Stimulated activated memory B cell treated with anti-CD40 and anti-IgM and Interleukin-4, amounts not matched to agents 10 μg/mL and 1 μg/mL and 100 μg/mL, for 72 hours (primary cell): ENCODE results near the gene DOK7.

Experiments used
- ATAC-seq: fragments of 150-1000 bp; cut with Tn5 transposase; 2 replicates; pipeline ENCODE4 v1.10.0; 2021
- H3K27ac Mint-ChIP-seq: one replicate; pipeline ENCODE4 v1.8.0; 2022; ENCODE audit warnings: mild to moderate bottlenecking, mixed read lengths
- H3K27me3 Mint-ChIP-seq: one replicate; pipeline ENCODE4 v1.8.0; 2022; ENCODE audit warnings: mixed read lengths
- H3K36me3 Mint-ChIP-seq: one replicate; pipeline ENCODE4 v1.8.0; 2022; ENCODE audit warnings: mixed read lengths
- H3K4me1 Mint-ChIP-seq: one replicate; pipeline ENCODE4 v1.8.0; 2022; ENCODE audit warnings: mixed read lengths
- H3K4me3 Mint-ChIP-seq: one replicate; pipeline ENCODE4 v1.8.0; 2022; ENCODE audit warnings: mild to moderate bottlenecking, moderate library complexity, mixed read lengths
- H3K9me3 Mint-ChIP-seq: one replicate; pipeline ENCODE4 v1.8.0; 2022; ENCODE audit warnings: mixed read lengths

Gene DOK7

DNA sequence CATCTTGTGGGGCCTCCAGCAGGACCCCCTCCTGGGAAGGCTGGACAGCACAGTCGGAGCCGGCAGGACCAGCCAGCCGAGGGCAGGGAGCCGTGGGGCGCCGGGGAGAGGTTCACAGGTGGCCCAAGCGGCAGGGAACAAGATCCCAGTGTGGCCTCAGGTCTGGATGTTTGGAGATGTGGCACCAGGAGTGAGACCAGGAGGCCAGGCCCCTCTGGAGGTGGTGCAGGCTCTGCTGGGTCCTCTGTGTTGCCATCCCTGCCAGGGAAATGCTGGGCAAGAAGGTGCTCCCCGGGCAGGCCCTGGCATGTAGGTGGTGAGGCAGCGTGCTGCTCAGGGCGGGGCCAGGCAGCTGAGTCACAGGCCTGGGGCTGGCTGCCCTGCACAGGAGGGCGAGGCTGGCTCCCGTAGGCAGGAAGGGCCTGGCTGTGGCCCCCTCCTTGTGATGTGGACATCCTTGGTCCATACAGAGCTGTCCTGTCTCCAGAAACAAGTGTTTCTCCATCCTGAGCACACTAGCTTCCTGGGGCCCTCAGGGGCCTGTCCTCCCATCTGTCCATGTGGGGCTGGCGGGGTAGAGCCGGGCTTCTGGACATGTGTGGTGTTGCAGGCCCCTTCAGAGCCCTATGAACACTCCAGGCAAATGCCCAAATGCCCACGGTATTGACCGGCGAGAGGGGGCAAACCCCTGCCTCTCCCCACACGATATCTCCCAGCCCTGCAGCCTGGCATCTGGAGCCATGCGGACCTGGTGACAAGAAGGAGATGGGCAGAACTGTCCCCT is 26.1 kb upstream of the DOK7 start:
- no peak for ATAC-seq
- H3K27me3 Mint-ChIP-seq: peaks cover 9% of the 10 kb centered on the region
- H3K36me3 Mint-ChIP-seq: no peaks in the 10 kb centered on the region
- no peaks in the 10 kb centered on the region for H3K4me1 Mint-ChIP-seq
- H3K9me3 Mint-ChIP-seq: no peaks in the 10 kb centered on the region
- H3K4me3 Mint-ChIP-seq: no peak overlapping the region
- H3K27ac Mint-ChIP-seq: no peak overlapping the region

- ATAC-seq: no peak
- peaks cover 9% of the 10 kb centered on the region for H3K27me3 Mint-ChIP-seq
- H3K27ac Mint-ChIP-seq: no peak overlapping the region
- no peaks in the 10 kb centered on the region for H3K36me3 Mint-ChIP-seq
- no peaks in the 10 kb centered on the region for H3K9me3 Mint-ChIP-seq
- H3K4me3 Mint-ChIP-seq: no peak overlapping the region
- H3K4me1 Mint-ChIP-seq: no peaks in the 10 kb centered on the region
Observed at GRCh38 chr4:3437582-3437936, 25.5 kb upstream of the DOK7 start.

DNA sequence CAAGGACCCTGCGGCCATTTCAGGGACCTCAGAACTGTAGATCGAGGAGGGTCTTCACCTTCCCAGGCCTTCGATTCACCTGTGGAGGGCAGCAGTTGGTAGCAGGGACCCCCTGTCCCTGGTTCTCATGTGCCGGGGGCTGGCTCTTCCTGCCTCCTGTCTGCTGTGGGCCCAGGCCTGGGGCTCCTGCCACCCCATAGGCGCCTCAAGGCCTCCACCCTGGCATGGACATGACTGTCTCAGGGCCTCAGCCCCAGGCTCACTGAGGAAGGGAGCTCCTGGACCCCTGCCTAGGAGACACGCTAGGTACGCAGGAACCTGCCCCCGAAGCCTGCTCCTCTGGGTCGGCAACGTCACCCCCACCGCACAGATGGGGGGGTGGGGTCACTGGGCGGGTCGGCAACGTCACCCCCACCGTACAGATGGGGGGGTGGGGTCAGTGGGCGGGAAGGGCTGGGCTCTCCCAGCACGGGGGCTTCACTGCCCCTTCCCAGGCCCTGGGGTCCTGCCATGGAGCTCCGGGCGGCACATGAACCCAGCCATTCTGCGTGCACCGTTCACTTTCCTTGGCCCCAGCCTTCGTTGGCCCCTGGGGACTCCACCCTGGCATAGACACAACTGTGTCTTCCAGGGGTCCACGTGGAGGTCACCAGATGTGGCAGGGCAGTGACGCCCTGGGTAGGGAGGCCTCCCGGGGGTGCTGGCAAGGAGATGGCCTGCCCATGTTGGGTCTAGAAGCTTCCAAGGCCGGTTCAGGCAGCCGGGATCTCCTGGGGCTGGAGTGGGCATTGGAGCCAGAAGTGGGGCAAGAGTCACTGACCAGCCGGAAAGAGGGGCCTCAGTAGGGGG is 24.9 kb upstream of the DOK7 start:
- H3K36me3 Mint-ChIP-seq: no peaks in the 10 kb centered on the region
- no peaks in the 10 kb centered on the region for H3K4me1 Mint-ChIP-seq
- no peaks in the 10 kb centered on the region for H3K9me3 Mint-ChIP-seq
- peaks cover 9% of the 10 kb centered on the region for H3K27me3 Mint-ChIP-seq
- ATAC-seq: no peak
- H3K27ac Mint-ChIP-seq: no peak overlapping the region
- no peak overlapping the region for H3K4me3 Mint-ChIP-seq

DNA sequence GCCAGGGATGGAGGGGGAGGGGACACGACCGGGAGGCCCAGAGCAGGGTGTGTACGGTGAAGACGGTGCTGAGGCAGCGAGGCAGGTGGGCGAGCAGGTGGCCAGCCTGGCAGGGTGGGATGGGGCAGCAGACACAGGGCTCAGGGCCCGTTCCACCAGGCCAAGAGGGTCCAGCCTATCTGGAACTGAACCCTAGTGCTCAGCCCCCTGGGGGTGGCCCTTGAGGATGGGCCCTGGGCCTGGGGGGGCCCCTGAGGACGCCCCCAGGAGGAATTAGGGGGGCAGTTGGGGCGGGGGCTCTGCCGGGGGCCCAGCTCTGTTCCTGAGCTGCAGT is 24.3 kb upstream of the DOK7 start:
- no peaks in the 10 kb centered on the region for H3K4me1 Mint-ChIP-seq
- H3K36me3 Mint-ChIP-seq: no peaks in the 10 kb centered on the region
- no peak overlapping the region for H3K4me3 Mint-ChIP-seq
- H3K9me3 Mint-ChIP-seq: no peaks in the 10 kb centered on the region
- peak; percentile 1 for ATAC-seq
- H3K27ac Mint-ChIP-seq: no peak overlapping the region
- H3K27me3 Mint-ChIP-seq: peaks cover 9% of the 10 kb centered on the region

DNA sequence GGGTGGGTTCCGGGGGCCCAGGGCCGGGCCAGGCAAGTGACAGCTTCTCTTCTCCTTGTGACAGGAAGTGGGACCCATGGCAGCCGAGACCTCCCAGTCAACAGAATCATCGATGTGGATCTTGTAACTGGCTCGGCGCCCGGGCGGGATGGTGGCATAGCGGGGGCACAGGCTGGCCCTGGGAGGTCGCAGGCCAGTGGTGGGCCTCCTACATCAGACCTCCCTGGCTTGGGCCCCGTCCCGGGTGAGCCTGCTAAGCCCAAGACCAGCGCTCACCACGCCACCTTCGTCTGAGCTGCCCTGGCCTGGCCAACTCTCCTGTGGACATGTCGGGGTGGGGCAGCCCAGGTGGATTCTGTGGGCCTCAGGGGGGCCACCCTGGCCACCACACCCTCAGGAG is 23.7 kb upstream of the DOK7 start:
- Mint-ChIP-seq H3K36me3 (no peaks in the 10 kb centered on the region), H3K27me3 (peaks cover 9% of the 10 kb centered on the region), H3K4me1 (no peaks in the 10 kb centered on the region), H3K27ac (no peak overlapping the region), H3K4me3 (no peak overlapping the region), H3K9me3 (no peaks in the 10 kb centered on the region)
- no peak for ATAC-seq

- Mint-ChIP-seq H3K27ac (no peak overlapping the region), H3K4me1 (no peaks in the 10 kb centered on the region)
Observed at GRCh38 chr4:3440011-3440410, 23.1 kb upstream of the DOK7 start.

GRCh38 chr4:3440979-3441500 is 22.1 kb upstream of the DOK7 start:
- ATAC-seq: no peak
- H3K36me3 Mint-ChIP-seq: no peaks in the 10 kb centered on the region
- H3K4me1 Mint-ChIP-seq: no peaks in the 10 kb centered on the region
- H3K9me3 Mint-ChIP-seq: no peaks in the 10 kb centered on the region
- H3K27me3 Mint-ChIP-seq: peaks cover 12% of the 10 kb centered on the region
- no peak overlapping the region for H3K4me3 Mint-ChIP-seq
- H3K27ac Mint-ChIP-seq: no peak overlapping the region

More at GRCh38 chr4:3440011-3440410, 23.1 kb upstream of the DOK7 start:
- Mint-ChIP-seq H3K27me3 (peaks cover 12% of the 10 kb centered on the region), H3K4me3 (no peak overlapping the region), H3K9me3 (no peaks in the 10 kb centered on the region), H3K36me3 (no peaks in the 10 kb centered on the region)
- ATAC-seq: no peak

- Mint-ChIP-seq H3K4me1 (no peaks in the 10 kb centered on the region), H3K27ac (no peak within 1 kb of the TSS), H3K9me3 (no peaks in the 10 kb centered on the region), H3K27me3 (peaks cover 10% of the 10 kb centered on the region), H3K36me3 (no peaks in the 10 kb centered on the region), H3K4me3 (no peak within 1 kb of the TSS)
- no peak for ATAC-seq
Observed at GRCh38 chr4:3441501-3442459, 21.3 kb upstream of the DOK7 start, which contains the start of gene HGFAC. TSS of gene HGFAC (plus strand) at chr4:3441968. CDS start at chr4:3442002, 34 bp downstream.

GRCh38 chr4:3442460-3442958 is 20.6 kb upstream of the DOK7 start:
- ATAC-seq: no peak
- Mint-ChIP-seq H3K36me3 (no peaks in the 10 kb centered on the region), H3K4me3 (no peak overlapping the region), H3K9me3 (no peaks in the 10 kb centered on the region), H3K4me1 (no peaks in the 10 kb centered on the region), H3K27ac (no peak overlapping the region), H3K27me3 (peaks cover 10% of the 10 kb centered on the region)

GRCh38 chr4:3442959-3443749 is 20.0 kb upstream of the DOK7 start:
- H3K4me1 Mint-ChIP-seq: no peaks in the 10 kb centered on the region
- H3K4me3 Mint-ChIP-seq: no peak overlapping the region
- no peak overlapping the region for H3K27ac Mint-ChIP-seq
- H3K36me3 Mint-ChIP-seq: no peaks in the 10 kb centered on the region
- H3K27me3 Mint-ChIP-seq: peaks cover 11% of the 10 kb centered on the region
- no peaks in the 10 kb centered on the region for H3K9me3 Mint-ChIP-seq
- peak; percentile 64 for ATAC-seq

- H3K27ac Mint-ChIP-seq: no peak overlapping the region
- no peaks in the 10 kb centered on the region for H3K36me3 Mint-ChIP-seq
- peaks cover 18% of the 10 kb centered on the region for H3K27me3 Mint-ChIP-seq
- no peaks in the 10 kb centered on the region for H3K9me3 Mint-ChIP-seq
- no peaks in the 10 kb centered on the region for H3K4me1 Mint-ChIP-seq
- ATAC-seq: no peak
- no peak overlapping the region for H3K4me3 Mint-ChIP-seq
Observed at GRCh38 chr4:3443750-3444309, 19.3 kb upstream of the DOK7 start.

DNA sequence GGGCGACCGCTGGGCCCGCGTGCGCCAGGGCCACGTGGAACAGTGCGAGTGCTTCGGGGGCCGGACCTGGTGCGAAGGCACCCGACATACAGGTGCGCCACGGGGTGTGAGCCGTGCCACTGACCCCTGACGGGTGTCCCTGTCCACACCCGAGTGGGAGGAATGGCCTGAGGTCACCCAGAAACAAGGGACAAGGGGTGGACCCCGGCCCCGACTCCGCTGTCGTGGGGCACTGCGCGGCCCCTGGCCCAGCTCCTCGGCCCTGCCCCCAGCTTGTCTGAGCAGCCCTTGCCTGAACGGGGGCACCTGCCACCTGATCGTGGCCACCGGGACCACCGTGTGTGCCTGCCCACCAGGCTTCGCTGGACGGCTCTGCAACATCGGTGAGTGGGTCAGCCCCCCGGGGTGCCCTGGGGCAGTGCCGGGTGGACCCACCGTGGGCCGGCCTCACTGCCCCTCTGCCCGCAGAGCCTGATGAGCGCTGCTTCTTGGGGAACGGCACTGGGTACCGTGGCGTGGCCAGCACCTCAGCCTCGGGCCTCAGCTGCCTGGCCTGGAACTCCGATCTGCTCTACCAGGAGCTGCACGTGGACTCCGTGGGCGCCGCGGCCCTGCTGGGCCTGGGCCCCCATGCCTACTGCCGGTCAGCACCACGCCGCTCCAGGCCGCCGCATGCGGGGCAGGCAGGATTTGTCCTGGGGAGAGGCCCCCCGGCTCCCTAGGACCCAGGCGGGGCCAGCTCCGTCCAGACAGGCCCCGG is 18.6 kb upstream of the DOK7 start:
- no peaks in the 10 kb centered on the region for H3K36me3 Mint-ChIP-seq
- peaks cover 25% of the 10 kb centered on the region for H3K27me3 Mint-ChIP-seq
- no peaks in the 10 kb centered on the region for H3K4me1 Mint-ChIP-seq
- H3K27ac Mint-ChIP-seq: no peak overlapping the region
- no peak overlapping the region for H3K4me3 Mint-ChIP-seq
- peak; percentile 1 for ATAC-seq
- no peaks in the 10 kb centered on the region for H3K9me3 Mint-ChIP-seq

DNA sequence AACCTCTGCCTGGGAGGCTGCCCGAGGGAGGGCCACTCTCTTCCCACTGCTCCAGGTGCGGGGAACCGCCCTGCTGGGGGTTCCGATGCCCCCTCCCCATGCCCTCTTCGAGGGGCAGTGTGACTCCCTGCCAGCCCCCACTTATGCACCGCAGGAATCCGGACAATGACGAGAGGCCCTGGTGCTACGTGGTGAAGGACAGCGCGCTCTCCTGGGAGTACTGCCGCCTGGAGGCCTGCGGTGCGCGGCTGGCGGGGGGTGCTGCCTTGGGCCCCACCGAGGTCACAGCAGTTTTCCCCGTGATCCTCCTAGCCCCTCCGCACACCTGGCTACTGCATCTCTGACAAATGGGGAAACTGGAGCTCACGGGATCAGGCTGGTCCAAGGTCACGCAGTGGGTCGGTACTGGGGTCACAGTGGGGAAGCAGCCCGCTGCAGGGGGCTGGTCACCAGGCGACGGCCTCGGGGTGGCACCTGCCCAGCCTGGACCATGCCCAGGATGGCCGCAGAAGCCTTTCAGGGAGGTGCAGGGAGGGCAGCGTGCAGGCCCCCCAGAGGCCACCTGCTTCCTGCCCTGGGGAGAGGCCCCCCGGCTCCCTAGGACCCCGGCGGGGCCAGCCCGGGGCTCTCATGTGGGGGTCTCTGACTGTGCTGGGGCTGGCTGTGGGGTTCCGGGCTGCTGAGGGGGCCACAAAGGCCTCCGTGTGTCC is 17.8 kb upstream of the DOK7 start:
- Mint-ChIP-seq H3K9me3 (no peaks in the 10 kb centered on the region), H3K27ac (no peak overlapping the region), H3K4me1 (no peaks in the 10 kb centered on the region), H3K4me3 (no peak overlapping the region), H3K36me3 (no peaks in the 10 kb centered on the region), H3K27me3 (peaks cover 28% of the 10 kb centered on the region)
- no peak for ATAC-seq
